MM.1S (cell line): Measurements from ENCODE around the gene TNFRSF6B.
"Not testable (repeated sequence)": the region's sequence is repeated elsewhere in the genome, so short reads cannot be mapped to it uniquely, and the experiment has no call there.

Experiments
- DNase-seq: peaks from one replicate; pipeline ENCODE4 v3.0.0-alpha.2; 2015
- H2AFZ ChIP-seq: fragments of 300-600 bp; sonication (generic); 2 replicates; pipeline ENCODE4 v1.6.0; 2016; ENCODE audit warnings: antibody characterized with exemption, low read length
- H3F3A ChIP-seq: fragments of 300-600 bp; sonication (generic); 2 replicates; pipeline ENCODE4 v1.6.1; 2016; ENCODE audit warnings: mild to moderate bottlenecking, antibody characterized with exemption, low read length, moderate library complexity, mixed read lengths; ENCODE audit not compliant: insufficient read depth
- H3K27ac ChIP-seq: fragments of 300-600 bp; sonication (generic); 2 replicates; pipeline ENCODE4 v1.5.1; 2016; ENCODE audit warnings: mild to moderate bottlenecking, low read length
- H3K27me3 ChIP-seq: fragments of 300-600 bp; sonication (generic); replicated peaks from 2 replicates; pipeline ENCODE4 v1.6.0; 2016; ENCODE audit warnings: low read length; ENCODE audit not compliant: insufficient read depth
- H3K36me3 ChIP-seq: fragments of 300-600 bp; sonication (generic); replicated peaks from 2 replicates; pipeline ENCODE4 v1.6.1; 2016; ENCODE audit warnings: mild to moderate bottlenecking, low read length, mixed read lengths; ENCODE audit not compliant: insufficient read depth
- H3K4me1 ChIP-seq: fragments of 300-600 bp; sonication (generic); 2 replicates; pipeline ENCODE4 v1.6.1; 2016; ENCODE audit warnings: low read length, mixed read lengths
- H3K4me2 ChIP-seq: fragments of 300-600 bp; sonication (generic); 2 replicates; pipeline ENCODE4 v1.6.0; 2016; ENCODE audit warnings: low read depth, low read length
- H3K4me3 ChIP-seq: fragments of 300-600 bp; sonication (generic); 2 replicates; pipeline ENCODE4 v1.5.1; 2016; ENCODE audit warnings: low read length, mixed read lengths
- H3K79me2 ChIP-seq: fragments of 300-600 bp; sonication (generic); 2 replicates; pipeline ENCODE4 v1.6.1; 2016; ENCODE audit warnings: mixed run types, low read length, mixed read lengths
- H3K9ac ChIP-seq: fragments of 300-600 bp; sonication (generic); 2 replicates; pipeline ENCODE4 v1.6.1; 2016; ENCODE audit warnings: low read length, mixed read lengths
- H3K9me2 ChIP-seq: fragments of 300-600 bp; sonication (generic); replicated peaks from 2 replicates; pipeline ENCODE4 v1.6.1; 2016; ENCODE audit warnings: mild to moderate bottlenecking, low read length, mixed read lengths; ENCODE audit not compliant: insufficient read depth
- H3K9me3 ChIP-seq: fragments of 300-600 bp; sonication (generic); replicated peaks from 2 replicates; pipeline ENCODE4 v1.6.1; 2016; ENCODE audit warnings: mild to moderate bottlenecking, low read length, mixed read lengths; ENCODE audit not compliant: insufficient read depth
- H4K20me1 ChIP-seq: fragments of 300-600 bp; sonication (generic); 2 replicates; pipeline ENCODE4 v1.6.1; 2016; ENCODE audit warnings: mild to moderate bottlenecking, low read length, moderate library complexity, mixed read lengths; ENCODE audit not compliant: insufficient read depth
- CTCF ChIP-seq: fragments of 300-600 bp; sonication (generic); IDR thresholded peaks from 2 replicates; pipeline ENCODE4 v1.5.1; 2016; ENCODE audit warnings: antibody characterized with exemption, low read length, mixed read lengths
- EZH2 ChIP-seq: fragments of 300-600 bp; sonication (generic); optimal IDR thresholded peaks from 2 replicates; pipeline ENCODE3; 2017; ENCODE audit warnings: low read depth, mild to moderate bottlenecking, antibody characterized with exemption, low read length, mixed read lengths
- EZH2phosphoT487 ChIP-seq: fragments of 300-600 bp; sonication (generic); IDR thresholded peaks from 2 replicates; pipeline ENCODE4 v1.6.1; 2018; ENCODE audit warnings: antibody characterized with exemption, low read length

TNFRSF6B gene

GRCh38 chr20:63667858-63668257 is 28.6 kb upstream of the TNFRSF6B start:
- Histone ChIP-seq H3K9me2 (no peaks in the 10 kb centered on the region), H3K4me1 (no peaks in the 10 kb centered on the region), H3K9me3 (no peaks in the 10 kb centered on the region), H3K27me3 (no peaks in the 10 kb centered on the region), H4K20me1 (no peaks in the 10 kb centered on the region), H3K9ac (no peak overlapping the region), H3F3A (no peaks in the 10 kb centered on the region), H3K79me2 (no peaks in the 10 kb centered on the region), H3K4me3 (no peak overlapping the region), H3K4me2 (no peak overlapping the region), H3K36me3 (no peaks in the 10 kb centered on the region; the same call in 1 of the 2 replicates), H3K27ac (no peak overlapping the region), H2AFZ (no peak overlapping the region)
- no peak for DNase-seq
- TF ChIP-seq EZH2phosphoT487: no peak
- TF ChIP-seq EZH2: no peak
- TF ChIP-seq CTCF: no peak

GRCh38 chr20:63668351-63668750 is 28.1 kb upstream of the TNFRSF6B start:
- no peaks in the 10 kb centered on the region for H3K27me3 ChIP-seq
- no peaks in the 10 kb centered on the region for H4K20me1 ChIP-seq
- H3K4me2 ChIP-seq: no peak overlapping the region
- no peaks in the 10 kb centered on the region for H3K79me2 ChIP-seq
- no peak overlapping the region for H2AFZ ChIP-seq
- H3K9ac ChIP-seq: no peak overlapping the region
- no peaks in the 10 kb centered on the region for H3K9me3 ChIP-seq
- H3F3A ChIP-seq: no peaks in the 10 kb centered on the region
- DNase-seq: no peak
- no peak for TF ChIP-seq CTCF
- no peak for TF ChIP-seq EZH2phosphoT487
- no peak for TF ChIP-seq EZH2
- H3K36me3 ChIP-seq: no peaks in the 10 kb centered on the region; the same call in 1 of the 2 replicates
- H3K9me2 ChIP-seq: no peaks in the 10 kb centered on the region
- no peaks in the 10 kb centered on the region for H3K4me1 ChIP-seq
- H3K27ac ChIP-seq: no peak overlapping the region
- no peak overlapping the region for H3K4me3 ChIP-seq

GRCh38 chr20:63671695-63672094 is 24.8 kb upstream of the TNFRSF6B start:
- H3K4me3 ChIP-seq, H3K36me3 ChIP-seq, H3K4me1 ChIP-seq, H3K4me2 ChIP-seq, H3K9me2 ChIP-seq, H2AFZ ChIP-seq, H3F3A ChIP-seq, H3K9ac ChIP-seq, H4K20me1 ChIP-seq, DNase-seq, H3K79me2 ChIP-seq, H3K9me3 ChIP-seq, H3K27ac ChIP-seq, H3K27me3 ChIP-seq: not testable (repeated sequence)

GRCh38 chr20:63672666-63673065 is 23.8 kb upstream of the TNFRSF6B start:
- no peak overlapping the region for H3K27ac ChIP-seq
- H4K20me1 ChIP-seq: no peaks in the 10 kb centered on the region
- no peaks in the 10 kb centered on the region for H3K9me2 ChIP-seq
- no peak for TF ChIP-seq EZH2phosphoT487
- no peak for TF ChIP-seq EZH2
- no peak for TF ChIP-seq CTCF
- no peak overlapping the region for H3K4me3 ChIP-seq
- H3K9me3 ChIP-seq: no peaks in the 10 kb centered on the region
- no peaks in the 10 kb centered on the region for H3K4me1 ChIP-seq
- H3F3A ChIP-seq: no peaks in the 10 kb centered on the region
- no peaks in the 10 kb centered on the region for H3K27me3 ChIP-seq
- no peak overlapping the region for H3K4me2 ChIP-seq
- H2AFZ ChIP-seq: no peak overlapping the region
- DNase-seq: no peak
- H3K79me2 ChIP-seq: no peaks in the 10 kb centered on the region
- no peaks in the 10 kb centered on the region for H3K36me3 ChIP-seq
- H3K9ac ChIP-seq: no peak overlapping the region
